Activated T-cell treated with anti-CD3 and anti-CD28 coated beads, Interleukin-2, amount 50 U/mL, for 72 hours (primary cell): ENCODE data around the gene SH3PXD2B. TPM values are rescaled to one million over a fixed set of nuclear protein-coding genes. Genes with fewer than 3 reads are reported as not detected.
"Not testable (repeated sequence)": the region's sequence is repeated elsewhere in the genome, so short reads cannot be mapped to it uniquely, and the experiment has no call there.

Experiments
- ATAC-seq, 2 donors: fragments of 150-1000 bp; cut with Tn5 transposase; replicated peaks in 1 of 2; 2 replicates each; pipeline ENCODE4 v1.10.0; 2021; ENCODE audit warnings: moderate library complexity in 2 of 2, mild to moderate bottlenecking in 1 of 2
- DNase-seq, 2 donors: peaks; one replicate each; pipeline ENCODE4 v3.0.0; 2021 to 2022; ENCODE audit warnings: mixed read lengths in 1 of 2
- H3K27ac Mint-ChIP-seq: one replicate; pipeline ENCODE4 v1.8.0; 2022; ENCODE audit warnings: mild to moderate bottlenecking, moderate library complexity, mixed read lengths
- H3K27me3 Mint-ChIP-seq: one replicate; pipeline ENCODE4 v1.8.0; 2022; ENCODE audit warnings: low read depth, mixed read lengths
- H3K36me3 Mint-ChIP-seq, 2 donors: one replicate each; pipeline ENCODE4 v1.8.0; 2022; ENCODE audit warnings: mixed read lengths in 2 of 2, mild to moderate bottlenecking in 1 of 2; ENCODE audit not compliant: insufficient read depth in 2 of 2
- H3K4me1 Mint-ChIP-seq: one replicate; pipeline ENCODE4 v1.8.0; 2022; ENCODE audit warnings: low read depth, mixed read lengths
- H3K4me3 Mint-ChIP-seq, 2 donors: one replicate each; pipeline ENCODE4 v1.8.0; 2022; ENCODE audit warnings: mild to moderate bottlenecking in 2 of 2, mixed read lengths in 2 of 2, moderate library complexity in 2 of 2
- H3K9me3 Mint-ChIP-seq, 2 donors: one replicate each; pipeline ENCODE4 v1.8.0; 2022; ENCODE audit warnings: mixed read lengths in 2 of 2
- total RNA-seq, 2 donors: library from RNA; stranded (reverse); gene quantifications; one replicate each; pipeline ENCODE4 v1.2.3, GENCODE V29; 2022

The SH3PXD2B gene
- total RNA-seq, 2 donors from 2014 or later, result 0.49 to 1.3 TPM

- no peaks in the 10 kb centered on the region for H3K4me1 Mint-ChIP-seq
- H3K9me3 Mint-ChIP-seq, result no peaks in the 10 kb centered on the region
- ATAC-seq, result no peak
- no peak overlapping the region for H3K4me3 Mint-ChIP-seq
- H3K27ac Mint-ChIP-seq, result no peak overlapping the region
- no peaks in the 10 kb centered on the region for H3K36me3 Mint-ChIP-seq
- no peak for DNase-seq
- no peaks in the 10 kb centered on the region for H3K27me3 Mint-ChIP-seq
Observed at GRCh38 chr5:172345881-172346280, 108.4 kb downstream of the SH3PXD2B start.

- ATAC-seq (no peak), DNase-seq (no peak)
- no peak overlapping the region for H3K4me3 Mint-ChIP-seq
- no peaks in the 10 kb centered on the region for H3K27me3 Mint-ChIP-seq
- no peaks in the 10 kb centered on the region for H3K9me3 Mint-ChIP-seq
- H3K27ac Mint-ChIP-seq, result no peak overlapping the region
- H3K4me1 Mint-ChIP-seq, result no peaks in the 10 kb centered on the region
- no peaks in the 10 kb centered on the region for H3K36me3 Mint-ChIP-seq
Observed at GRCh38 chr5:172344855-172345409, 109.4 kb downstream of the SH3PXD2B start.

- DNase-seq (no peak), ATAC-seq (no peak)
- H3K4me3 Mint-ChIP-seq, result no peak overlapping the region
- no peaks in the 10 kb centered on the region for H3K27me3 Mint-ChIP-seq
- no peaks in the 10 kb centered on the region for H3K9me3 Mint-ChIP-seq
- H3K27ac Mint-ChIP-seq, result no peak overlapping the region
- no peaks in the 10 kb centered on the region for H3K36me3 Mint-ChIP-seq
- no peaks in the 10 kb centered on the region for H3K4me1 Mint-ChIP-seq
Observed at GRCh38 chr5:172343741-172344140, 110.6 kb downstream of the SH3PXD2B start.

- Mint-ChIP-seq H3K9me3 (no peaks in the 10 kb centered on the region), H3K27ac (no peak overlapping the region), H3K4me1 (no peaks in the 10 kb centered on the region), H3K36me3 (no peaks in the 10 kb centered on the region), H3K27me3 (no peaks in the 10 kb centered on the region), H3K4me3 (no peak overlapping the region)
- ATAC-seq (no peak), DNase-seq (no peak)
Observed at GRCh38 chr5:172342918-172343317, 111.4 kb downstream of the SH3PXD2B start.

GRCh38 chr5:172339264-172340180 lies 114.8 kb downstream of the SH3PXD2B start:
- DNase-seq, result no peak
- Mint-ChIP-seq H3K9me3 (no peaks in the 10 kb centered on the region), H3K27me3 (no peaks in the 10 kb centered on the region), H3K4me1 (peaks cover 4% of the 10 kb centered on the region), H3K27ac (no peak overlapping the region), H3K36me3 (no peaks in the 10 kb centered on the region), H3K4me3 (no peak overlapping the region)
- no peak for ATAC-seq

GRCh38 chr5:172336676-172337285 lies 117.5 kb downstream of the SH3PXD2B start:
- no peak for DNase-seq
- Mint-ChIP-seq H3K9me3 (no peaks in the 10 kb centered on the region), H3K4me1 (peaks cover 4% of the 10 kb centered on the region), H3K4me3 (no peak overlapping the region), H3K27me3 (no peaks in the 10 kb centered on the region), H3K27ac (no peak overlapping the region), H3K36me3 (no peaks in the 10 kb centered on the region)
- ATAC-seq, result no peak

- H3K4me1 Mint-ChIP-seq, result peaks cover 4% of the 10 kb centered on the region
- DNase-seq (no peak), ATAC-seq (no peak)
- H3K9me3 Mint-ChIP-seq, result no peaks in the 10 kb centered on the region
- H3K36me3 Mint-ChIP-seq, result no peaks in the 10 kb centered on the region
- no peak overlapping the region for H3K27ac Mint-ChIP-seq
- no peaks in the 10 kb centered on the region for H3K27me3 Mint-ChIP-seq
- H3K4me3 Mint-ChIP-seq, result no peak overlapping the region
Observed at GRCh38 chr5:172336264-172336663, 118.1 kb downstream of the SH3PXD2B start.

GRCh38 chr5:172335721-172336120 lies 118.6 kb downstream of the SH3PXD2B start:
- H3K27me3 Mint-ChIP-seq, result no peaks in the 10 kb centered on the region
- H3K4me1 Mint-ChIP-seq, result peaks cover 4% of the 10 kb centered on the region
- no peak overlapping the region for H3K27ac Mint-ChIP-seq
- no peaks in the 10 kb centered on the region for H3K9me3 Mint-ChIP-seq
- ATAC-seq (no peak), DNase-seq (no peak)
- H3K36me3 Mint-ChIP-seq, result no peaks in the 10 kb centered on the region
- H3K4me3 Mint-ChIP-seq, result no peak overlapping the region

- no peak for ATAC-seq
- no peaks in the 10 kb centered on the region for H3K9me3 Mint-ChIP-seq
- H3K36me3 Mint-ChIP-seq, result no peaks in the 10 kb centered on the region
Observed at GRCh38 chr5:172334641-172335040, 119.7 kb downstream of the SH3PXD2B start.

GRCh38 chr5:172334196-172334595 lies 120.1 kb downstream of the SH3PXD2B start:
- no peaks in the 10 kb centered on the region for H3K9me3 Mint-ChIP-seq
- DNase-seq (peak; percentile 5 to 11), ATAC-seq (peak in 1 of 2 donors; percentile 36)
- peaks cover 4% of the 10 kb centered on the region for H3K4me1 Mint-ChIP-seq
- H3K27ac Mint-ChIP-seq, result no peak overlapping the region
- H3K27me3 Mint-ChIP-seq, result no peaks in the 10 kb centered on the region
- no peaks in the 10 kb centered on the region for H3K36me3 Mint-ChIP-seq
- H3K4me3 Mint-ChIP-seq, result no peak overlapping the region

More at GRCh38 chr5:172334641-172335040, 119.7 kb downstream of the SH3PXD2B start:
- no peak for DNase-seq
- Mint-ChIP-seq H3K4me1 (peaks cover 4% of the 10 kb centered on the region), H3K27me3 (no peaks in the 10 kb centered on the region), H3K4me3 (no peak overlapping the region), H3K27ac (no peak overlapping the region)

GRCh38 chr5:172326901-172327300 lies 127.4 kb downstream of the SH3PXD2B start:
- not testable (repeated sequence) for H3K36me3 Mint-ChIP-seq, H3K27me3 Mint-ChIP-seq, ATAC-seq, H3K4me3 Mint-ChIP-seq, DNase-seq, H3K9me3 Mint-ChIP-seq, H3K4me1 Mint-ChIP-seq, H3K27ac Mint-ChIP-seq

- H3K4me1 Mint-ChIP-seq, result no peaks in the 10 kb centered on the region
- H3K4me3 Mint-ChIP-seq, result no peak overlapping the region
- H3K27me3 Mint-ChIP-seq, result no peaks in the 10 kb centered on the region
- H3K36me3 Mint-ChIP-seq, result no peaks in the 10 kb centered on the region
- no peak overlapping the region for H3K27ac Mint-ChIP-seq
- H3K9me3 Mint-ChIP-seq, result no peaks in the 10 kb centered on the region
- no peak for ATAC-seq
- DNase-seq, result no peak
Observed at GRCh38 chr5:172325452-172325851, 128.9 kb downstream of the SH3PXD2B start.
